Gastroesophageal sphincter (tissue), 3 donors: ENCODE measurements around the gene SLCO3A1.

ENCODE experiments used
- CTCF ChIP-seq, 4 experiments: fragments of 200-600 bp in 2 of 4; fragments of 450-650 bp in 2 of 4; sonication (generic) in 1 of 4; IDR thresholded peaks; one replicate each; pipeline ENCODE4 v1.5.1; 2017 to 2019; ENCODE audit warnings: antibody characterized with exemption in 4 of 4, mild to moderate bottlenecking in 2 of 4, moderate library complexity in 2 of 4
- POLR2AphosphoS5 ChIP-seq: sonication (generic); formaldehyde crosslinking; IDR thresholded peaks from one replicate; pipeline ENCODE4 v1.6.1; 2017; ENCODE audit warnings: antibody characterized with exemption

GRCh38 chr15:92001307-92001706 is 147.8 kb downstream of the SLCO3A1 start:
- no peak for TF ChIP-seq CTCF (IDR thresholded peaks at IDR 0.05)
- no peak for TF ChIP-seq POLR2AphosphoS5
